ENCODE results near the gene PPP1R15B.
A peak's percentile ranks its signal among the peaks of the same experiment; 100 is the strongest.

Gene PPP1R15B

DNA sequence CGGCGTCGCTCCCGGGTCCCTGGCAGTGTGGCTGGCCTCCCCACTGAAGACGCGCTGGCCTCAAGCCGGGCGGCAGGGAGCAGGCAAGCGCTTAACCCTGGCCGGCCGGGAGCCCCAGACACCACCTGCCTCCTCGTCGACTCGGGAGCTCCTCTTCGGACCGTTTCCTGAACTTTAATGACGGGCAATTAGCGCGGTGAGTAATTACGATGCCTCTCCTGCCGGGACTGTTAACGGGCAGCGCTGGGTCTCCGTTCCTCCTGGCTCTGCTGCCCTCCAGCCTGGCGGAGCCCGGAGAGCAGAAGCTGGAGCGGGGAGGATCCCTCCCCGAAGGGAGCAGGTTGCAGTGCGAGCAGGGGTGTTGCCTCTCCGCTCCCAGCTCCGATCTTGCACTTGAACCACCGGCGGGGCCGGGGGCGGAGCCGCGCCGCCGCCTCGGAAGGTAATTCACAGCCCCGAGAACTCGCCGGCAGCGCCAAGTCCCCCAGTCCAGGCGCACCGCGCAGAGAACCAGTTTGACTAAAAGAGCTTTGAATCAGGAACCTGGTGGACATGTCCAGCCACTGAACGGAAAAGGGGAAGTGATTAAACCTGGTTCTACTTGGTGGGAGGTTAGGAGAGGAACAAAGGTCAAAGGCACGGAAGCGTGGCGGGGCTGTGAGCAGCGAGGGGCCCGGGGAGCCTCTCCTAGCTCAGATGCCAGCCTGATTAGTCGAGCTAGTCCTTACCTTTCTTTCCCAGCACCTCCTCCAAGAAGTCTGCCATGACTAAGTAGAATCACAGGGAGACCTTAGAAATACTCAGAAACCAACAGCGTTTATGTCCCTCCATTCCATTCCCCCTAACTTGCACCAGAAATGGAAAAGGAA lies 33.6 kb downstream of the PPP1R15B start:
- peaks cover 40 to 61% (median 57%) of the 10 kb centered on the region in 11 experiments for H3K27me3 ChIP-seq

DNA sequence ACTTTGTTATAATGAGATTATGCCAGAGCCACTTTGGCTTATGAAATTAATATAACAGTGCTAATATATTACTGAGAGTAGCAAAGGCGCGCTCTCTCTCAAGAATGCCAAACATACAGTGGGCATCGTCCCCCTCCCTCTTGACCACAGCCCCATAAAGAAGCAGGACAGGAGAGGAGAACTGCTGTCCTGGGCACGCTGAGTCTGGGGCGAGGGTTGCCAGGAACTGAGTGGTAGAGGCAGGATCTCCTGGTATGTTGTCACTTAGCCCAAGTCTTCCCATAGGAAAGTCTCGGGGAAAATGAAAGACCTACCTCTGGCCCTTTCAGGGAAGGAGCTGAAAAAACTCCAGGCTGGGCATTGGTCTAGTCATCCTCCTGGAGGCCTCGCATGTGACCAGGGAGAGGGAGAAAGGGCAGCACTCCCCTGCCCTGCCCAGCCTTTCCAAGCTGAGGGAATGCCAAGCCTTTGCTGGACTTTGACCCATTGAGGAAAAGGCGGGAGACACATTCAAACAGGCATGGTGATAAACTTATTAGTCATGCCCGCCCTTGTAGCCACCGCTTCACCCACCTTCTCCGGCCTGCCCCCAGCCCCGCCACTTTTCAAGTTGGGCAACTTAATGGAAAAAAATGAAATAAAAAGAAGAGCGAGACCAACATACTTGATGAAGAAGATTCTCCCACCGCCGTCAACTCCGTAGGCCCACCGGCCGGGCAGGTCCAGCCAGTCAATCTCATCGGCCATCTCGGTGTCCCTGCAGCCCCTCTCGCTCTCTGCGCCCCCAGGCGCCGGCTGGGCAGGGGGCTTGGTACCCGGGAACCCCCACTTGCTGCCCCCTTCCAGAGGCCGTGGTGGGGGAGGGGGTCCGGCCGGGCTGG lies 34.5 kb downstream of the PPP1R15B start:
- H4K20me1 ChIP-seq = peaks cover 0 to 10% (median 0%) of the 10 kb centered on the region in 11 experiments; a peak in 3 of 22 replicates
- no peak for TF ChIP-seq Cebpa-rat (IDR thresholded peaks at IDR 0.05)
- peak overlapping the region in 4 of 11 experiments; percentile 11 to 48 (median 33); a peak in 3 of 22 replicates for H3K9ac ChIP-seq
- peak overlapping the region; percentile 64 to 98 (median 85) for H3K4me2 ChIP-seq
- peak overlapping the region; percentile 37 to 65 (median 48); a peak in 19 of 20 replicates for H3K4me3 ChIP-seq
- no peaks in the 10 kb centered on the region for H3K9me3 ChIP-seq (replicated peaks in 1 of 11)
- H3K36me3 ChIP-seq = no peaks in the 10 kb centered on the region
- no peak overlapping the region for H3K27ac ChIP-seq
- peaks cover 40 to 61% (median 57%) of the 10 kb centered on the region in 11 experiments for H3K27me3 ChIP-seq
- H3K4me1 ChIP-seq = peaks cover 16 to 27% (median 19%) of the 10 kb centered on the region in 10 experiments

More for the DNA sequence above, 33.6 kb downstream of the PPP1R15B start:
- H3K4me2 ChIP-seq = peak overlapping the region; percentile 64 to 98 (median 85)
- H3K4me1 ChIP-seq = peaks cover 21 to 35% (median 26%) of the 10 kb centered on the region in 10 experiments
- no peak for TF ChIP-seq Cebpa-rat (IDR thresholded peaks at IDR 0.05)
- H3K36me3 ChIP-seq = no peaks in the 10 kb centered on the region
- no peaks in the 10 kb centered on the region for H3K9me3 ChIP-seq (replicated peaks in 1 of 11)
- H3K4me3 ChIP-seq = peak overlapping the region; percentile 37 to 65 (median 48)
- H4K20me1 ChIP-seq = peaks cover 0 to 10% (median 0%) of the 10 kb centered on the region in 11 experiments; a peak in 3 of 22 replicates
- peak overlapping the region in 8 of 11 experiments; percentile 11 to 50 (median 40); a peak in 11 of 22 replicates for H3K9ac ChIP-seq
- no peak overlapping the region for H3K27ac ChIP-seq

DNA sequence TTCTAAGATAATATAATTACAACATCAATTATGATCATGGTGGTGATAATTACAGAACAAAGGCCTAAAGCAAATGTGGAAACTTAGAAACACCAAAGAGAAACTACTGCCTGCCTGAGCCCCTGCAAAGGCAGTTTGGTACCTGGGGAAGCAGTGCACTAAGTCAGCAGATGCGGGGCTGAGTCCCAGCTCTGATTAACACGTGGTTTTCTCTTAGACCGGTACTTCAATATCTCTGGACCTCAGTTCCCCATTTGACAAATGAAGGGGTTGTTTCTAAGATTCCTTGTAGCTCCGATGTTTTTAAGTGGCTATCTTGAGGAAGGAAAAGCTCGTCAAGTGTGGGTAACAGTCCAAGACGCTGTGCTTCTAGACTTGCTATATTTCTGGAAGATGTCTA lies 35.2 kb downstream of the PPP1R15B start:
- H3K9me3 ChIP-seq (replicated peaks in 1 of 11) = no peaks in the 10 kb centered on the region
- no peak for TF ChIP-seq Cebpa-rat (IDR thresholded peaks at IDR 0.05)
- H3K9ac ChIP-seq = no peak overlapping the region
- peaks cover 0 to 10% (median 0%) of the 10 kb centered on the region in 11 experiments; a peak in 3 of 22 replicates for H4K20me1 ChIP-seq
- no peaks in the 10 kb centered on the region for H3K36me3 ChIP-seq
- H3K27ac ChIP-seq = no peak overlapping the region
- no peak overlapping the region for H3K4me3 ChIP-seq
- H3K27me3 ChIP-seq = peaks cover 40 to 61% (median 57%) of the 10 kb centered on the region in 11 experiments
- H3K4me1 ChIP-seq = peaks cover 12 to 22% (median 13%) of the 10 kb centered on the region in 10 experiments
- H3K4me2 ChIP-seq = peak overlapping the region in 2 of 11 experiments; percentile 6 to 45; a peak in 2 of 22 replicates

DNA sequence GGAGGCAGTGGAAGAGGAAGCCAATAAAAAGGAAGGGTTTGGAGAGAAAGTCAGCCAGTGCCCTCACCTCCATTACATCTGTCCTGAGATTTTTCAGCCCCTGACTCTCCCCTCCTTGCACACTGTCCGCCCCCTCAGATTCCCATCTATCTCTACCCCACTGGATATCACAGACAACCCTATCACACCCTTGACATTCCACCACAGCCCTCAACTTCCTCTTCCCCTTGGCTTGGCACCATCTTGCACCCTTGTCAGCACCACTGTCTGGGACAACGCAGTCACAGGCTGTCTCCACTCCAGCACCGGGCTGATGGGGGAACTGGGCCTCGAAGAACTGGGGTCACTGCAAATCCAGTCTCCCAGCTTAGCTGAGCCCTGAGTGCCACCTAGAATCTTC lies 37.7 kb downstream of the PPP1R15B start:
- H3K4me1 ChIP-seq = peaks cover 11 to 22% (median 15%) of the 10 kb centered on the region in 10 experiments
- no peaks in the 10 kb centered on the region for H3K9me3 ChIP-seq (replicated peaks in 1 of 11)
- peaks cover 0 to 10% (median 0%) of the 10 kb centered on the region in 11 experiments; a peak in 3 of 22 replicates for H4K20me1 ChIP-seq
- no peaks in the 10 kb centered on the region for H3K36me3 ChIP-seq
- H3K4me3 ChIP-seq = no peak overlapping the region
- H3K27ac ChIP-seq = no peak overlapping the region
- peak overlapping the region in 1 of 11 experiments; percentile 10; a peak in 1 of 22 replicates for H3K4me2 ChIP-seq
- H3K9ac ChIP-seq = no peak overlapping the region
- H3K27me3 ChIP-seq = peaks cover 34 to 44% (median 40%) of the 10 kb centered on the region in 11 experiments
- TF ChIP-seq Cebpa-rat (IDR thresholded peaks at IDR 0.05) = no peak

DNA sequence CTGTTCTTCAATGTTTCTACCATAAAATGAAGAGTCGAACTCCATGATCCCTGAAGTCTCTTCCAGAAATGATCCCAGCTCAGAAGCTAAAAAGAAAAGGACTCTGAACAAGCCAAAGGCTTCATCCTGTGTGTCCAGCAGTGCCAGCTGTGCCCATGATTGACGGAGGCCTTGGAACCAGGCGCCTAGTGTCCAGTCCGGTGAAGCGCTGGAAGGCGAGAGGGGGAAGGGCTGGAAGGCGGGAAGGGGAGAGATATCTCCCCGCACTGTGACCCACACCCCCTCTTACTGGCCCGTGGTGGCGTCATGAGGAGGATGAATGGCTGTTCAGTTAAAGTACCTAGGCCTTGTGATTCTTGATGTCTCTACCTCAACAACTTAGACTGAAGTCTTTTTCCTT lies 41.4 kb downstream of the PPP1R15B start:
- H3K36me3 ChIP-seq = no peaks in the 10 kb centered on the region
- H3K4me3 ChIP-seq = no peak overlapping the region
- H3K4me1 ChIP-seq = peaks cover 0 to 6% (median 0%) of the 10 kb centered on the region in 10 experiments; a peak in 5 of 20 replicates
- no peaks in the 10 kb centered on the region for H3K9me3 ChIP-seq (replicated peaks in 1 of 11)
- no peak overlapping the region for H3K9ac ChIP-seq
- no peak overlapping the region for H3K4me2 ChIP-seq
- no peak for TF ChIP-seq Cebpa-rat (IDR thresholded peaks at IDR 0.05)
- H4K20me1 ChIP-seq = no peaks in the 10 kb centered on the region
- peaks cover 0 to 7% (median 3%) of the 10 kb centered on the region in 11 experiments; a peak in 9 of 22 replicates for H3K27me3 ChIP-seq
- H3K27ac ChIP-seq = no peak overlapping the region

DNA sequence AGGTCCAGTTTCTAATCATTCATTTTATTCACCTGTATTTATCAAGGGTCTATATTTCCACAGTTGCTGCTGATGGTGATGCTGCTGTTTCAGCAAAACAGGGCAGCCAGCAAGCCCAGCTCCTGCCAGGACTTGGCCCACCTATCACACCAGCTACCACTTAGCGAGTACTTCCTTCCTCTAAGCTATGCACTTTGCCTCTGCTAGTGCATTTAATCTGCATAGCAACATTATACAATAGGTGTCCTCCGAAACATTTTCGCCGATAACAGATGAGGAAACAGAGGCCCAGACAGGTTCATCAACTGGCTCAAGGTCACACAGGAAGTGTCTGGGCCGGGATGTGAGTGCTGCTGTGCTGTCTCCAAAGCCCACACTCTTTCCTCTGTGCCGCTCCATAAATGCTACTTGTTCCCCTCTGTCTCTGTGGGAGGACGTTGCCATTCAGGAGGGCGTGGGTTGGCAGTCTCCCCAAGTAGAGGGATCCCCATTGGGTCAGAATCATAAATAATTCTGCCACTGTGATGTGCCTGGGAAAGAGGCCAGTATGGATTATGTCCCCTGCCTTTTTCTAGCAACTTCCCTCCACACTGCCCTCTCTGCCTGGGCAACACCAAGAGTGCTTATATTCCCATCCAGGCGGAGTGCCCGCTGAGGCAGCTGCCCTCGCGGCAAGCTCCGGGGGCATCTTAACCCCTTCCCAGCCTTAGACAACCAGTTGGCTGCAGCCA lies 42.5 kb downstream of the PPP1R15B start:
- Histone ChIP-seq H3K27me3 (no peaks in the 10 kb centered on the region), H3K36me3 (no peaks in the 10 kb centered on the region), H3K4me1 (peaks cover 0 to 16% (median 7%) of the 10 kb centered on the region in 10 experiments; a peak in 17 of 20 replicates), H3K9me3 (replicated peaks in 1 of 11) (no peaks in the 10 kb centered on the region), H3K4me3 (no peak overlapping the region), H4K20me1 (no peaks in the 10 kb centered on the region), H3K9ac (no peak overlapping the region), H3K27ac (no peak overlapping the region), H3K4me2 (0 out of 22 replicates have a peak overlapping the region, but pooled peaks of 1 of the 11 experiments have one; percentile 7)
- no peak for TF ChIP-seq Cebpa-rat (IDR thresholded peaks at IDR 0.05)

DNA sequence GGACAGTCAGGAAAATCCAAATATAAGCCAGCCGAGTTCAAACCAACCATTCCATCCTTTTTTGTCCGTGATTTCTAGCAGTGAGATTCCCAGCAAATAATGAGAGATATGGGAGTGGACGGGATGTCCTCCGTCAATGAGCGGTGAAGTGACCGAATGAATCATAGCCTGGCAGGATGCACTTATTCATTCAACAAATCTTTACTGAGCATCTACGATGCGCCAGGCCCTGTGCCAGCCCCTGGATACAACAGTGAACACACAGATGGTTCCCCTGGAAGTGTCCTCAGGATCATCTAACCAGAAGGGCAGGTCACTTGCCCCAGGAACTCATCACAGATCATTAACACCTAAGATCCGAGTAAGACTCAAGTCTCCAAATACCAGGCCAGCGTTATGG lies 43.7 kb downstream of the PPP1R15B start:
- no peak overlapping the region for H3K4me3 ChIP-seq
- peak overlapping the region in 1 of 11 experiments; percentile 37; a peak in 1 of 22 replicates for H3K9ac ChIP-seq
- no peaks in the 10 kb centered on the region for H3K36me3 ChIP-seq
- H3K9me3 ChIP-seq (replicated peaks in 1 of 11) = no peaks in the 10 kb centered on the region
- H3K4me1 ChIP-seq = peaks cover 4 to 27% (median 18%) of the 10 kb centered on the region in 10 experiments; a peak in 19 of 20 replicates
- H3K4me2 ChIP-seq = no peak overlapping the region
- H3K27ac ChIP-seq = no peak overlapping the region
- TF ChIP-seq Cebpa-rat (IDR thresholded peaks at IDR 0.05) = no peak
- no peaks in the 10 kb centered on the region for H4K20me1 ChIP-seq
- no peaks in the 10 kb centered on the region for H3K27me3 ChIP-seq

DNA sequence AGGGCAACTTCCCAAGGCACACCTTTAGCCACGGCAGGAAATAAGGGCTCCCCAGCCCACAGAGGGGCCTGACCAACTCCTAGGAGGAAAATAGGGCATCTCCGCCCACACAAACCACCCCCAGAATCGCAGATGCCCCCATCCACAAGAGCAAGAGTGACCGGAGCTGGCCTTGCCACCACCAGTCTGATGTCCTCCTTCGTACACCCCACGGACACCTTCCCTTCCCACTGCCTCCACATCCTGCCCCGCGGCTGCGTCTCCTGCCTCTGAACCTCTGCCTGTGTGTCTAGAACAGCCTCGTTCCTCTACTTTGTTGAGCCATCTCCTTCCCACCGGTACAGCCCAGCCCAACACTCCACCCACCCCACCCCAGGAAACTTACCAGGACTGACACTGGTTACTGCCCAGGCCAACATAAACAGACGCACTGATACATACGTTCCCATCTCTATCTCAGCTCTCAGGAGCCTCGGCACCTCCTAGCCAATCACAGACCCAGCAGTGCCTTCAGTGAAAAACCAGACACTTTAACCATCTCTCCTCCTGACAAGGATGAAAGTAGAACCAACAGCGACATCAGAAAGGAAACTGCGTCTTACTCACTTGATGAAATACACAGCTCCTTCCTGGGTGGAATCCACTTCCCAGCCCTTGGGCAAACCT lies 44.3 kb downstream of the PPP1R15B start:
- no peaks in the 10 kb centered on the region for H4K20me1 ChIP-seq
- H3K4me2 ChIP-seq = no peak overlapping the region
- no peak for TF ChIP-seq Cebpa-rat (IDR thresholded peaks at IDR 0.05)

More for the DNA sequence above, 44.3 kb downstream of the PPP1R15B start:
- no peak overlapping the region for H3K4me3 ChIP-seq
- peak overlapping the region in 2 of 11 experiments; percentile 4 to 37; a peak in 1 of 22 replicates for H3K9ac ChIP-seq
- H3K27ac ChIP-seq = no peak overlapping the region
- H3K36me3 ChIP-seq = no peaks in the 10 kb centered on the region
- H3K27me3 ChIP-seq = no peaks in the 10 kb centered on the region
- H3K4me1 ChIP-seq = peaks cover 4 to 34% (median 25%) of the 10 kb centered on the region in 10 experiments; a peak in 19 of 20 replicates
- no peaks in the 10 kb centered on the region for H3K9me3 ChIP-seq (replicated peaks in 1 of 11)

Measured in BLaER1 treated with 17β-estradiol and CSF1 and Interleukin-3, amounts not matched to agents 10 nM and 100 nM (cell line).